NCI-H2107 (cell line): ENCODE measurements around the gene TPGS2.
A peak's percentile ranks its signal among the peaks of the same experiment; 100 is the strongest.
"Not testable (repeated sequence)": the region's sequence is repeated elsewhere in the genome, so short reads cannot be mapped to it uniquely, and the experiment has no call there.

Source experiments
- DNase-seq: peaks from one replicate; lab custom pipeline; 2025; lab: John Stamatoyannopoulos, UW

The TPGS2 gene

DNA sequence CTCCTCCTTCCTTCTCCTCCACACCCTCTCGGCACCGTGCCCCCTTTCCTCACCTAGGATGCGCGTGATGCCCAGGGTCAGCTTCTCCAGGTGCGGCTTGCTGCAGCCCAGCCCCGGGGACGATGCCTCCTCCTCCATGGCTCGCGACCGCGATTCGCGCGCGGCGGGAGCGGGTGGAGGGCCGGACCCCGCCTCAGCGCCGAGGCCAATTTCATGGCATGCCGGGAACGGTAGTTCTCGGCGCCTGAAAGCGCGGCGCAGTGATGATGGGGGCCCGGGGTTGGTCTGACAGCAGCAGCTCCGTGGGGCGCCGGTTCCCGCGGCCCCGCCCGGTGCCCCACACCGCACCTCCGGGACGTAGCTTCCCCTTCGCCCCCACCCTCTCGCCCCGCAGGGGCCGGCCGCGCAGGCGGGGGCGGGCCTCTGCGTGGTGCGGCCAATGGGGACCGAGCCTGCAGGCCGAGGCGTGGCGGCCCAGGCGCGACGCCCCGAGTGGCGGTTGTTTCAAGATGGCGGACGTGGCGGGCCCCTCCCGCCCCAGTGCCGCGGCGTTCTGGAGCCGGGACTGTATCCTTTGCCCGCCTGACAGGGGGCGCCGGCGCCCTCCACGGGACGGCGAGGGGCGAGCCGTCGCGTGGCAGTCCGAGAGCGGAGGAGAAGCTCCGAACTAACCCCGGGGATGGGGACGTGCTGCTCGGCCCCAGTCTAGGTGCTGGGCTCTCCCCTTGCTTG, at the start of gene TPGS2, which contains the start of gene KIAA1328:
Gene TPGS2 (minus strand): TSS at position 373 of the 732 bp plus-strand sequence. CDS start 235 bp downstream, at position 138.
Gene KIAA1328 (plus strand): TSS at position 498 of the 732 bp plus-strand sequence. CDS start 12 bp downstream, at position 510.
- peak; percentile 92 for DNase-seq

DNA sequence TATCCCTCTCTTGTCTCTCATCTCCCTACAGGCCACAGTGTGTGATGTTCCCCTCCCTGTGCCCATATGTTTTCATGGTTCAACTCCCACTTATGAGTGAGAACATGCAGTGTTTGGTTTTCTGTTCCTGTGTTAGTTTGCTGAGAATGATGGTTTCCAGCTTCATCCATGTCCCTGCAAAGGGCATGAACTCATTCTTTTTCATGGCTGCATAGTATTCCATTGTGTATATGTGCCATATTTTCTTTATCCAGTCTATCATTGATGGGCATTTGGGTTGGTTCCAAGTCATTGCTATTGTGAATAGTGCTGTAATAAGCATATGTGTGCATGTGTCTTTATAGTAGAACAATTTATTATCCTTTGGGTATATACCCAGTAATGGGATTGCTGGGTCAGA, 45.0 kb upstream of the TPGS2 start:
- DNase-seq: not testable (repeated sequence)

GRCh38 chr18:36872329-36872728, 43.5 kb upstream of the TPGS2 start:
- no peak for DNase-seq

DNA sequence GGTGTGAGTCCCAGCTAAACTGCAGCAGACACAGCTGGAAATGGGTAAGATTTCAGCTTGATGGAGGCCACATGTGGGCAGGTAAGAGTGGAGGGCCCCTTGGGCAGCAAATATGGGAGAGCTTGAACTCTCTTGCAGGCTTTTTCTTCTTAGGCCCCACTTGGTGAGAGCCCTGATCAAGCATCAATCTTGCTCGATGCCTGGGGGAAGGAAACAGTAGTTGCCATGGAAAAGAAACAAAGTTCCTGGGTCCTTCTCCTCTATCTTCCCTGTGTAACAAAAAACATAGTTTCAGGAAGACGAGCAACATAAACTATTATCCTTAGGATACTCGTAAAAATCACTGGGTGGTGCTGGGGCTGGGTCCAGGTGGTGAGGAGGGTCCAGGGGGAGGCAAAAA, 43.0 kb upstream of the TPGS2 start:
- DNase-seq: no peak

GRCh38 chr18:36867056-36867455, 38.3 kb upstream of the TPGS2 start:
- no peak for DNase-seq

DNA sequence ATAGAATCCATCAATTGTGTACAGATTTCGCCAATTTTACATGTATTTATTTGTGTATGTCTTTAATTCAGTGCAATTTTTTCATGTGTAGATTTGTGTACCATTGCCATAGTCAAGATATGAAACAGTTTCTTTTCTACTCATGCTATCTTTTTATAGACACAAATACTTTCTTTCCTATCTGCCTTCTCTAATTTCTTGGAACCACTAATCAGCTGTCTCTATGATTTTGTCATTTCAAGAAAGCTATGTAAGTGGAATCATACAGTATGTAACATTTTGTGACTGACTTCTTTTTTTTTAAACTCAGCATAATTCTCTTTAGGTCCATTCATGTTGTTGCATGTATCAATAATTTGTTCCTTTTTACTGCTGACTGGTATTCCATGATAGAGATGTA, 33.4 kb upstream of the TPGS2 start:
- DNase-seq: no peak

GRCh38 chr18:36856815-36857214, 28.0 kb upstream of the TPGS2 start:
- no peak for DNase-seq

DNA sequence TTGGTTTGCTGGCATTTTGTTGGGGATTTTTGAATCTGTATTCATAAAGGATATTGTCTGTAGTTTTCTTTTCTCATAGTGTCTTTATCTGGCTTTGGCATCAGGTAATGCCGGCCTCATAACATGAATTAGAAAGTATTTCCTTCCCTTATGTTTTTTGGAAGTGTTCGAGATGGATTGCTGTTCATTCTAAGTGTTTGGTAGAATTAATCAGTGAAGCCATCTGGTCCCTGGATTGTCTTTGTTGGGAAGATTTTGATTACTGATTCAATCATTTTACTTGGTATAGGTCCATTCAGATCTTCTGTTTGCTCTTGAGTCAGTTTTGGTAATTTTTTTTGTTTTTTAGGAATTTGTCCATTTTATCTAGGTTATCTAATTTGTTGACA, 22.4 kb upstream of the TPGS2 start:
- no peak for DNase-seq

DNA sequence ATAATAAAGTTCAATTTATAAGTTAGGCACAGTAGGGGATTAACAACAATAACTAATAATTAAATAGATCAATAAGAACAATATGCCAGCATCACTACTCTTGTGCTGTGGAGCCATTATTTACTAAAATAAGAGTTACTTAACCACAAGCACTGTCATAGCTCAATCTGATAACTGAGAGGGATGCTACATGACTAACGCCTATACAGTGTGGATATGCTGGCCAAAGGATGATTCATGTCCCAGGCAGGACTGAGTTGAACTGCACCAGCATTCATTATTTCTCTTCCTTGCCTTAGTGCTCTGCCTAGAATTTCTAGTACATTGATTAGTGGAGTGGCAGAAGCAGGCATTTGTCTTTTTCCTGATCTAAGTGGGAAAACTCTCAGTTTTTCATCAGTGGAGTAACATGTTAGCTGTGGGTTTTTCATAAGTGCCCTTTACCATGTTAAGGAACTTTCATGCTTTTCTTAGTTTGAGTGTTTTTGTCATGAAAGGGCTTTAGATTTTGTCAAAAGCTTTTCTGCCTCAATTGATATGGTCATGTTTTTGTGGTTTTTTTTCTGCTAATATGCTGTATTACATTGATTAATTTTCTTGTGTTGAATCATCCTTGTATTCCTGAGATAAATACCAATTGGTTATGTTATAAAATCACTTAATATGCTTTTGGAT, 21.9 kb upstream of the TPGS2 start:
- DNase-seq: no peak

- DNase-seq: no peak
These were observed 20.6 kb upstream of the TPGS2 start for GRCh38 chr18:36849288-36850006.

- DNase-seq: no peak
These were observed 19.8 kb upstream of the TPGS2 start for GRCh38 chr18:36848609-36849008.

- DNase-seq: no peak
These were observed 15.0 kb upstream of the TPGS2 start for GRCh38 chr18:36843784-36844183.

- no peak for DNase-seq
These were observed 14.4 kb upstream of the TPGS2 start for GRCh38 chr18:36843199-36843598.

- DNase-seq: no peak
These were observed 11.0 kb upstream of the TPGS2 start for GRCh38 chr18:36839835-36840234.

GRCh38 chr18:36835927-36836326, 7.1 kb upstream of the TPGS2 start:
- no peak for DNase-seq

- DNase-seq: no peak
These were observed 4.3 kb upstream of the TPGS2 start for GRCh38 chr18:36833120-36833519.

DNA sequence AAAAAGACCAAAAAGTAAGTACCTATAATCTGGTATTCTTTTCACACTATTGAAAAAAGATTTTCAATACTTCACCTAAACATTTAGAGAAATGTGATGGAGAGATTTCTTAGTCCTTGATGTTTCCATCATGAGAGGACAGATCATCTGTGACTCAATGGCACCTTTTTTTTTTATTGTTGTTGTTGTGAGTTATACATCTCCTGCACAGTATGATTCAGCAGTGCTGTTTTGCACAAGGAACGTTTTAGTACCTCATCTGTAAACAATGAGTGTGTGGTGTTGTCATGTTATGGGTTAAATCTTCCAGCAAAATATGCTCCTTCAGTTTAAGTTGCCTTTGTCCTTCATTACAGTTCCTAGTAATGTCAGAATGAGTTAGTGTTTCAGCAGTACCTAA, 2.3 kb upstream of the TPGS2 start:
- no peak for DNase-seq

DNA sequence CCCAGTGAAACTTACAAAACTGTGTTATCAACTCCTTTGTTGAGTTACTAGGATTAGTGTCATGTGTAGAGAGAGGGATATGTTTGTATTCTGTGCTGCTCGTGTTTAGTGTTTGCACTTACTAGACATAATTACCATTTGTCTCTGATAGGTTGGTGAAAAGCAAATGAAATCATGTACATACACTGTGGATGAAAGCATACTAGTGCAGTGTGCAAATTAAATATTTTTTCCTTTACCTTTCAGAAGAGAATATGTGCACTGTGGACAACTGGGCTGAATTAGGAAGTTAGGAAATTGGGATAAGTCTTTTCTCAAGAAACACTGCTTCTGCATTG, 1.3 kb upstream of the TPGS2 start:
- no peak for DNase-seq

DNA sequence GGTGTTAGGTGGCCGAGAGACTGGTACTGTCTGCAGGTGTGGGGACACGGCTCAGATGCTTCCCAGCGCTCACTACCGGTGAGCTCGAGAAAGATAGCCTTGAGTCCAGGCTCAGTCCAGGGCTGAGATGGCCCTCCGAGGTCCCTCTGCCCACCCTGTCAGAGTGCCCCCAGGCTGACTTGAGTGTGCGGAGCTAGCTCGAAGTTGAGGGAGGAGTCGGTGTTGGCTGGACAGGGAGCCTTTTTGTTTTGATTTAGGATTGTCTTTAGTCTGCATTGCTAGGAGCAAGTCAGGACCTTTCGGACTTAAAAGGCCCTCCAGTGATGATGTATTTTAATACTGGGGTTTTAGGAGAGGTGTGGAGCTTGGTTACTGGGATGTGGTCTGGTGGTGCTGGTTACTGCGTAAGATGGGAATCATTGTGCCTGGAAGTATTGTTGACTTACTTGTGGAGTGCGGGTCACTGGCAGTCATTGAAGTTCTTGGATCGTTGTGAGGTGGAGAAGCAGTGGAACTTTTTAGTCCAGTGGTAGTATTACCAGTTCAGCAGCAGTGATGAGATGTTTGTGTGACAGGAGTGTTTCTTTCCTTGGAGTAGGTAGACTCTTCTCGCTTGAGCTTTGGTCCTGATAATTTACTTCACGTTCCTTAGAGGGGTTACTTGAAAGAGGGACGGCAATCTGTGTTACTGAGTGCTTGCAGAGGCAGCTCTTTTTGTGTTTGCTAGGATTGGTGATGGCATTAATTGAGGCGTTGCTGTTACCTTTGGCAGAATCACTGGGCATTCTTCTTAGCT, 758 bp upstream of the TPGS2 start:
- no peak for DNase-seq

GRCh38 chr18:36828157-36828629, 609 bp downstream of the TPGS2 start:
- DNase-seq: no peak

DNA sequence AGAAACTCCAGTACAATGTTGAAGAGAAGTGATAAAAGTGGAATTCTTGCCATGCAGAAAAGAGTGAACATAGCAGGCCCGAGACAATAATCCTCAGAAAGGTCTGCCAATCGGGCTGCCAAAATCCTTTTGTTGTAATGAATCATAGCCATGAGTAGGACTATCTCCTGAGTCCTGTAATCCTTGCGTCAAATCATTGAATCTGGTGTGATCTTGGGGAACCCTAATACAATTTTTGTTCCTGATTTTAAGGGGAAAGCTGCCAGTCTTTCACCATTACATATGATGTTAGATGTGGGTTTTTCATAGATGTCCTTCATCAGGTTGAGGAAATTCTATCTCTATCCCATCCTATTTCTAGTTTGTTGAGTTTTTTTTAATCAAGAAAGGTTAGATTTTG, 2.2 kb downstream of the TPGS2 start:
- no peak for DNase-seq

- DNase-seq: no peak
These were observed 3.3 kb downstream of the TPGS2 start for GRCh38 chr18:36825526-36825925.
